Spleen (tissue), 11 donors: Measurements from ENCODE around the gene GCK. TPM values are rescaled to one million over a fixed set of nuclear protein-coding genes. Genes with fewer than 3 reads are reported as not detected.

Source experiments
- DNase-seq: peaks from one replicate; pipeline ENCODE4 v3.0.0-alpha.2; 2020
- H3K27ac ChIP-seq, 8 donors: fragments of 200-600 bp; sonication (generic) in 7 of 8; 1 replicate in 4 of 8; 2 replicates in 4 of 8; pipeline versions ENCODE4 v1.5.0 to v1.8.0; 2016 to 2021; ENCODE audit warnings: inconsistent platforms in 4 of 8, mild to moderate bottlenecking in 4 of 8, moderate library complexity in 1 of 8
- H3K27me3 ChIP-seq, 7 donors: fragments of 200-600 bp; sonication (generic) in 6 of 7; replicated peaks in 1 of 7; 1 replicate in 4 of 7; 2 replicates in 3 of 7; pipeline versions ENCODE4 v1.5.0 to v1.8.0; 2016 to 2021; ENCODE audit warnings: inconsistent platforms in 3 of 7, mild to moderate bottlenecking in 1 of 7
- H3K36me3 ChIP-seq, 6 donors: fragments of 200-600 bp; sonication (generic) in 5 of 6; 1 replicate in 4 of 6; 2 replicates in 2 of 6; pipeline versions ENCODE4 v1.5.0 to v1.8.0; 2016 to 2021; ENCODE audit warnings: inconsistent platforms in 2 of 6
- H3K4me1 ChIP-seq, 6 donors: fragments of 200-600 bp; sonication (generic) in 5 of 6; 1 replicate in 3 of 6; 2 replicates in 3 of 6; pipeline versions ENCODE4 v1.5.0 to v1.8.0; 2016 to 2021; ENCODE audit warnings: inconsistent platforms in 3 of 6
- H3K4me3 ChIP-seq, 8 donors: fragments of 200-600 bp; sonication (generic) in 7 of 8; 1 replicate in 4 of 8; 2 replicates in 4 of 8; pipeline versions ENCODE4 v1.5.0 to v1.8.0; 2016 to 2021; ENCODE audit warnings: inconsistent platforms in 4 of 8, mild to moderate bottlenecking in 4 of 8, moderate library complexity in 2 of 8
- H3K9me3 ChIP-seq, 8 donors: fragments of 200-600 bp; sonication (generic) in 7 of 8; 1 replicate in 4 of 8; 2 replicates in 4 of 8; pipeline versions ENCODE4 v1.5.0 to v1.8.0; 2016 to 2021; ENCODE audit warnings: inconsistent platforms in 4 of 8
- CTCF ChIP-seq, 11 experiments: fragments of 200-600 bp in 7 of 11; fragments of 450-650 bp in 4 of 11; sonication (generic) in 4 of 11; IDR thresholded peaks in 8 of 11; conservative IDR thresholded peaks in 3 of 11; 1 replicate in 7 of 11; 2 replicates in 4 of 11; pipeline versions ENCODE4 v1.4.0 to v1.8.0; 2016 to 2021; ENCODE audit warnings: antibody characterized with exemption in 11 of 11, inconsistent platforms in 4 of 11, mild to moderate bottlenecking in 1 of 11
- POLR2A ChIP-seq, 3 donors: fragments of 450-650 bp; IDR thresholded peaks; one replicate each; pipeline ENCODE4 v1.5.1; 2017; ENCODE audit warnings: antibody characterized with exemption in 3 of 3, mild to moderate bottlenecking in 1 of 3
- POLR2AphosphoS5 ChIP-seq, 3 donors: sonication (generic); formaldehyde crosslinking; IDR thresholded peaks; one replicate each; pipeline ENCODE4 v1.5.1; 2017; ENCODE audit warnings: antibody characterized with exemption in 3 of 3
- WGBS, 5 donors: extraction: QIAGEN DNeasy Blood & Tissue Kit in 3 of 5; methylation state at CpG; one replicate each; pipeline versions ENCODE4 v1.1.5 to v1.1.7; 2013 to 2018; 5-methylcytosine and 5-hydroxymethylcytosine counted together
- intact Hi-C: fragments of 100-400 bp; cut with DNase I; formaldehyde crosslinking; loops from one replicate; pipeline ENCODE4 v1.15.0; 2023; ENCODE audit warnings: low total_unique reads
- polyA plus RNA-seq, 3 donors: library from polyadenylated mRNA; stranded (reverse); fragments of 200-250 nt; gene quantifications; one replicate each; pipeline ENCODE4 v1.2.1, GENCODE V29; 2013
- total RNA-seq, 7 donors: library from RNA; depleted of rRNA in 3 of 7; stranded (reverse); fragments of >200 nt in 3 of 7; fragmentation: NEBNext Ultra II Directional in 4 of 7; extraction: Animal tissue kit (Norgen Biotek cat#: 25700) in 4 of 7; gene quantifications; one replicate each; pipeline versions ENCODE4 v1.1.0 to v1.2.1, GENCODE V29; 2016 to 2021
- donor health status: healthy with polysubstance abuse.
- donor health status: DM: no; HTN: no; CAD: no; lungs with moderate emphysema.
- donor health status: DM: no; HTN: no; CAD: no.
- donor health status: Bipolar disorder and iron deficiency.
- donor health status: healthy.
- donor health status: DM: no; HTN: no; CAD: no.
- donor health status: DM: yes; HTN: yes; CAD: no.

GCK gene
- total and polyA plus RNA-seq, 10 donors = 0.29 to 1.7 (median 0.55) TPM; not detected in 3

DNA sequence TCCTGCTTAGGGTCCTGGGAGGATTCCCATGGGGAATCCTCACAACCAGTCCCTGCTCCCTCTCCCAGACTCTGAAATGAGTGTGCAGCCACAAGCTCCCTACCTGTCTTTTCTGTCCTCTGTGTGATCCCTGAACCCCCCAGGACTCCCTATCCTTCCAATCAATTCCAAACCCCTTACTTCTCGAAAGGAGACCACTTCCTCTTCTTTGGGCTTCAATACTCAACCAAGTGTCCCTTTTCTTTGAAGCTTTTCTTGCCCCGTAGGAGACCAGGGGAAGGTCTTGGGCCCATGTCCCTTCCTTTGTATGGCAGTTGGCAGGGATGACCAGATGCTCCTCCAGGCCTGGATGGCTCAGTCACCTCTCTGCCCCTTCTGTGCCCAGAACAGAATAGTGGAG, 83.4 kb downstream of the GCK start:
- TF ChIP-seq POLR2A (IDR thresholded peaks at IDR 0.05) (no peak), CTCF (IDR thresholded peaks at IDR 0.05 in 8 of 11, conservative IDR thresholded peaks at IDR 0.05 in 3 of 11) (no peak), POLR2AphosphoS5 (IDR thresholded peaks at IDR 0.05) (no peak)
- H3K9me3 ChIP-seq = no peaks in the 10 kb centered on the region
- H3K36me3 ChIP-seq = peaks cover 0 to 43% (median 17%) of the 10 kb centered on the region in 6 donors
- H3K27ac ChIP-seq = peak overlapping the region in 4 of 8 donors; percentile 78 to 85 (median 82)
- H3K4me1 ChIP-seq = peaks cover 4 to 54% (median 30%) of the 10 kb centered on the region in 6 donors
- intact Hi-C loops = no loop called here
- H3K27me3 ChIP-seq = peaks cover 0 to 29% (median 4%) of the 10 kb centered on the region in 7 donors
- 39 to 53% (median 44%) methylated on average over 2 of the region's 2 CpGs for WGBS, 5 donors
- H3K4me3 ChIP-seq = peak overlapping the region in 7 of 8 donors; percentile 38 to 74 (median 45)
- no peak for DNase-seq

DNA sequence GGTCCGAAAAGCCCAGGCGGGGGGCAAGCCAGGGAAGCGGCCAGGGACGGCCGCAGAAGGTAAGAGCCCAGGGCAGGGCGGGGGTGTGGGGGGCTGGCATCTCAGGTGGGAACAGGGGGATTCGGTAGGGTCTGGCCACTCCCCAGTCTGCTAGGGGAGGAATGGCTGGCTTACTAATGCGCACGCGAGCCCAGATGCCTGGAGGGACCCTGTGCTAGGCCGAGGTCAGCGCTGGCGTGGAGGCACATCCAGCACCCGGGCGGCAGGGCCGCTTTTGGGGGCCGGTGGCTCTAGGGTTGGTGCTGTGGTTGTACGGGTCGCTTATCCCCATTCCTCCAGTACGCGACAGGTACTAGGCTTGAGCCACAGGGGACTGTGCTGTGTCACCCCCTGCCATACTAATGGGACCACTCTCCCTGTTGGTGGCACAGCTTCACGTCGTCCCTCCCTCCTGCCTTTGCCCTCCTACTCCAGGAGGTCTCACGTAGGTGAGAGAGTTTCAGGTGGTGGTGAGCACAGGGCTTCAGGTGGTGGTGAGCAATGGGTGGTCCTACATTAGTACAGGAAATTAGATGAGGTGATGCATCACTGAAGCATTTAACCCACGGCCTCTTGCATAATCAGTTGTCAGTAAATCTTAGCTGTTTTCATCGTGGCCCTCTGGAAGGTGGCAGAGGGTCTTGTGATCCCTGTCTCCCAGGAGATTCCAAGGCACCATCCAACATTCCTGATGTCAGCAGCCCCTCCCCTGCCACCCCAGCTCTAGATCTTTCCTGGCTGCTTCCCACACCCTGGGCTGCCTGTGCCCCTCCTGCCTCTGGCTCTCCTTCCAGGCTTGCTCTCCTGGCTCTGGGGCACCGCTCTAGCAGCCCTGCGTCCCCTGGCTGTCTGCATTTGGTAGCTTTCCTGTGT, 84.1 kb downstream of the GCK start:
- peaks cover 0 to 36% (median 12%) of the 10 kb centered on the region in 6 donors for H3K36me3 ChIP-seq
- H3K27me3 ChIP-seq = peaks cover 0 to 29% (median 4%) of the 10 kb centered on the region in 7 donors
- intact Hi-C loops = no loop called here
- peak overlapping the region; percentile 42 to 85 (median 76) for H3K27ac ChIP-seq
- peak; percentile 63 for DNase-seq
- 26 to 45% (median 37%) methylated on average over 22 to 28 of the region's 28 CpGs for WGBS, 5 donors
- TF ChIP-seq CTCF (IDR thresholded peaks at IDR 0.05 in 8 of 11, conservative IDR thresholded peaks at IDR 0.05 in 3 of 11) = no peak
- no peak for TF ChIP-seq POLR2A (IDR thresholded peaks at IDR 0.05)
- TF ChIP-seq POLR2AphosphoS5 (IDR thresholded peaks at IDR 0.05) = no peak
- H3K9me3 ChIP-seq = no peaks in the 10 kb centered on the region
- H3K4me3 ChIP-seq = peak overlapping the region; percentile 31 to 74 (median 44)
- H3K4me1 ChIP-seq = peaks cover 4 to 61% (median 37%) of the 10 kb centered on the region in 6 donors

- WGBS, 5 donors = 2 to 5% (median 2%) methylated on average over 51 to 80 of the region's 87 CpGs
- peaks cover 4 to 69% (median 38%) of the 10 kb centered on the region in 6 donors for H3K4me1 ChIP-seq
- H3K27me3 ChIP-seq = peaks cover 0 to 29% (median 4%) of the 10 kb centered on the region in 7 donors
- H3K27ac ChIP-seq = peak within 1 kb of the TSS; percentile 42 to 85 (median 76)
- H3K9me3 ChIP-seq = no peaks in the 10 kb centered on the region
- H3K4me3 ChIP-seq = peak within 1 kb of the TSS; percentile 31 to 74 (median 44)
- DNase-seq = peak; percentile 87
- intact Hi-C loops = no loop called here
- TF ChIP-seq CTCF (IDR thresholded peaks at IDR 0.05 in 8 of 11, conservative IDR thresholded peaks at IDR 0.05 in 3 of 11) = no peak
- TF ChIP-seq POLR2AphosphoS5 (IDR thresholded peaks at IDR 0.05) = peak; percentile 14 to 68 (median 51)
- H3K36me3 ChIP-seq = peaks cover 0 to 27% (median 7%) of the 10 kb centered on the region in 6 donors
Measured at GRCh38 chr7:44103923-44104859, 85.0 kb downstream of the GCK start, which contains the start of gene AEBP1. Gene AEBP1 (plus strand): TSS chr7:44104345. CDS start chr7:44104666, 321 bp downstream.
